SK-N-SH (cell line): ENCODE measurements around the gene IZUMO1. TPM values are rescaled to one million over a fixed set of nuclear protein-coding genes. Genes with fewer than 3 reads are reported as not detected.

Source experiments
- CTCF ChIA-PET: fragments of 300-600, 350-600 bp; formaldehyde crosslinking; extraction: SDS; loops from one replicate; lab custom pipeline; 2021; lab: Yijun Ruan, JAX
- POLR2A ChIA-PET: fragments of 350-600 bp; sonication (Branson Sonifier 250); formaldehyde crosslinking; extraction: SDS; loops from one replicate; lab custom pipeline; 2020; ENCODE audit warnings: antibody characterized with exemption, inconsistent platforms; lab: Yijun Ruan, JAX
- DNase-seq: peaks from one replicate; pipeline ENCODE4 v3.0.0; 2012
- H2AFZ ChIP-seq: fragments of 200-600 bp; sonication (generic); 2 replicates; pipeline ENCODE4 v1.8.1; 2016; ENCODE audit warnings: antibody characterized with exemption, mild to moderate bottlenecking, low read depth
- H3F3A ChIP-seq: fragments of 200-600 bp; sonication (generic); replicated peaks from 2 replicates; pipeline ENCODE3; 2016; ENCODE audit warnings: antibody characterized with exemption, mild to moderate bottlenecking; ENCODE audit not compliant: insufficient read depth
- H3K27ac ChIP-seq, 2 experiments: fragments of 200-500 bp in 1 of 2; fragments of 200-600 bp in 1 of 2; sonication (Bioruptor generic) in 1 of 2; sonication (generic), shearing (Covaris generic) in 1 of 2; 2 replicates each; pipeline versions ENCODE4 v1.5.1 to v1.6.1; 2014 to 2016; ENCODE audit warnings: low read depth in 2 of 2, inconsistent platforms in 1 of 2, low read length in 1 of 2, mild to moderate bottlenecking in 1 of 2, mixed read lengths in 1 of 2
- H3K27me3 ChIP-seq: fragments of 200-600 bp; sonication (generic), shearing (Covaris generic); 2 replicates; pipeline ENCODE4 v1.6.1; 2016; ENCODE audit warnings: mixed run types; ENCODE audit not compliant: insufficient read depth
- H3K36me3 ChIP-seq, 2 experiments: fragments of 200-500 bp in 1 of 2; fragments of 200-600 bp in 1 of 2; sonication (Bioruptor generic) in 1 of 2; sonication (generic) in 1 of 2; replicated peaks in 1 of 2; 2 replicates each; pipeline versions ENCODE3 to v1.5.1; 2014 to 2016; ENCODE audit warnings: low read length in 1 of 2, mild to moderate bottlenecking in 1 of 2; ENCODE audit not compliant: insufficient read depth in 2 of 2, control insufficient read depth in 1 of 2
- H3K4me1 ChIP-seq, 2 experiments: fragments of 200-500 bp in 1 of 2; fragments of 200-600 bp in 1 of 2; sonication (Bioruptor generic) in 1 of 2; sonication (generic), shearing (Covaris generic) in 1 of 2; 2 replicates each; pipeline versions ENCODE4 v1.5.1 to v1.6.1; 2014 to 2016; ENCODE audit warnings: low read depth in 1 of 2, low read length in 1 of 2, mixed run types in 1 of 2; ENCODE audit not compliant: insufficient read depth in 2 of 2, control insufficient read depth in 1 of 2
- H3K4me2 ChIP-seq: fragments of 200-600 bp; sonication (generic), shearing (Covaris generic); 2 replicates; pipeline ENCODE4 v1.6.1; 2017; ENCODE audit warnings: mixed run types
- H3K4me3 ChIP-seq, 2 experiments: fragments of 200-500 bp in 1 of 2; fragments of 200-600 bp in 1 of 2; sonication (Bioruptor generic) in 1 of 2; sonication (generic), shearing (Covaris generic) in 1 of 2; 2 replicates each; pipeline versions ENCODE4 v1.5.1 to v1.8.1; 2014 to 2016; ENCODE audit warnings: low read depth in 2 of 2, inconsistent platforms in 1 of 2, low read length in 1 of 2, mild to moderate bottlenecking in 1 of 2, mixed read lengths in 1 of 2, moderate library complexity in 1 of 2
- H3K79me2 ChIP-seq: fragments of 200-600 bp; sonication (generic); 2 replicates; pipeline ENCODE4 v1.8.1; 2017; ENCODE audit warnings: mild to moderate bottlenecking; ENCODE audit not compliant: insufficient read depth
- H3K9ac ChIP-seq: fragments of 200-600 bp; sonication (generic); 2 replicates; pipeline ENCODE4 v1.6.1; 2017; ENCODE audit warnings: mixed run types
- H3K9me2 ChIP-seq: fragments of 200-600 bp; sonication (generic); 2 replicates; pipeline ENCODE4 v1.6.1; 2017; ENCODE audit warnings: mixed run types
- H3K9me3 ChIP-seq: fragments of 200-600 bp; sonication (generic); 2 replicates; pipeline ENCODE4 v1.6.1; 2017; ENCODE audit warnings: mixed run types, mild to moderate bottlenecking, moderate library complexity
- H4K20me1 ChIP-seq: fragments of 200-600 bp; sonication (generic); 2 replicates; pipeline ENCODE4 v1.6.1; 2017; ENCODE audit warnings: mild to moderate bottlenecking, mixed run types; ENCODE audit not compliant: insufficient read depth
- ELF1 ChIP-seq: IDR thresholded peaks from 2 replicates; pipeline ENCODE4 v1.4.0; 2012
- EP300 ChIP-seq, 2 experiments: IDR thresholded peaks; 2 replicates each; pipeline versions ENCODE4 v1.4.0 to v1.6.1; 2012; ENCODE audit warnings: borderline replicate concordance in 1 of 2, low read depth in 1 of 2, low read length in 1 of 2
- EZH2phosphoT487 ChIP-seq: fragments of 200-600 bp; sonication (generic); IDR thresholded peaks from 2 replicates; pipeline ENCODE4 v1.6.1; 2017; ENCODE audit warnings: low read depth, mixed run types, mild to moderate bottlenecking, antibody characterized with exemption, moderate library complexity, borderline replicate concordance
- FOSL2 ChIP-seq: IDR thresholded peaks from 2 replicates; pipeline ENCODE4 v1.4.0; 2012; ENCODE audit warnings: low read depth, mild to moderate bottlenecking, moderate library complexity, borderline replicate concordance
- FOXJ3 ChIP-seq: sonication (generic); formaldehyde crosslinking; IDR thresholded peaks from 2 replicates; pipeline ENCODE4 v1.5.1; 2020; ENCODE audit warnings: mild to moderate bottlenecking, missing genetic modification reagents
- FOXM1 ChIP-seq: IDR thresholded peaks from 2 replicates; pipeline ENCODE4 v1.4.0; 2012; ENCODE audit warnings: low read depth, mild to moderate bottlenecking
- GABPA ChIP-seq: IDR thresholded peaks from 2 replicates; pipeline ENCODE4 v1.4.0; 2012; ENCODE audit warnings: low read depth, mild to moderate bottlenecking
- JUND ChIP-seq: IDR thresholded peaks from 2 replicates; pipeline ENCODE4 v1.4.0; 2012
- MEF2A ChIP-seq: IDR thresholded peaks from 2 replicates; pipeline ENCODE4 v1.4.0; 2012; ENCODE audit warnings: low read depth, borderline replicate concordance
- MXI1 ChIP-seq: IDR thresholded peaks from 2 replicates; pipeline ENCODE4 v1.6.1; 2012; ENCODE audit warnings: mild to moderate bottlenecking, low read depth, low read length, improper control_type of control experiment
- RAD21 ChIP-seq: IDR thresholded peaks from 2 replicates; pipeline ENCODE4 v1.6.1; 2012; ENCODE audit warnings: mild to moderate bottlenecking, low read length
- RXRA ChIP-seq: IDR thresholded peaks from 2 replicates; pipeline ENCODE4 v1.4.0; 2012; ENCODE audit warnings: low read depth, mild to moderate bottlenecking, borderline replicate concordance
- TCF12 ChIP-seq: IDR thresholded peaks from 2 replicates; pipeline ENCODE4 v1.4.0; 2012
- YY1 ChIP-seq: IDR thresholded peaks from 2 replicates; pipeline ENCODE4 v1.4.0; 2012; ENCODE audit warnings: low read depth, mild to moderate bottlenecking
- WGBS: methylation state at CpG from one replicate; pipeline ENCODE4 v1.1.6; 2017; ENCODE audit warnings: low lambda C conversion rate; 5-methylcytosine and 5-hydroxymethylcytosine counted together
- polyA plus RNA-seq, 3 experiments: library from polyadenylated mRNA; depleted of rRNA; stranded (reverse); fragments of >200 nt; gene quantifications; 2 replicates each; pipeline ENCODE4 v1.2.3, GENCODE V29; 2012
- TF ChIP-seq, protein P1 (sequence below): fragments of 150-350 bp; IDR thresholded peaks from 2 replicates; pipeline ENCODE4 v1.6.1; 2016; ENCODE audit warnings: mild to moderate bottlenecking, low read depth, low read length
- TF ChIP-seq, protein P2 (sequence below): fragments of 200-600 bp; sonication (generic); IDR thresholded peaks from 2 replicates; pipeline ENCODE4 v1.6.1; 2017; ENCODE audit warnings: antibody characterized with exemption, mild to moderate bottlenecking, moderate library complexity
- TF ChIP-seq, protein P3 (sequence below): IDR thresholded peaks from 2 replicates; pipeline ENCODE4 v1.6.1; 2012; ENCODE audit warnings: mild to moderate bottlenecking, low read depth, low read length, moderate library complexity
- TF ChIP-seq, protein P4 (sequence below): IDR thresholded peaks from 2 replicates; pipeline ENCODE4 v1.4.0; 2012; ENCODE audit warnings: low read depth
- TF ChIP-seq, protein P5 (sequence below): IDR thresholded peaks from 2 replicates; pipeline ENCODE4 v1.4.0; 2012; ENCODE audit warnings: low read depth, borderline replicate concordance
- TF ChIP-seq, protein P6 (sequence below): IDR thresholded peaks from 2 replicates; pipeline ENCODE4 v1.4.0; 2012; ENCODE audit warnings: low read depth, borderline replicate concordance

The IZUMO1 gene
- polyA plus RNA-seq, 1 of the 3 experiments (the other 2 are of a cell fraction) = 0.03 TPM

DNA sequence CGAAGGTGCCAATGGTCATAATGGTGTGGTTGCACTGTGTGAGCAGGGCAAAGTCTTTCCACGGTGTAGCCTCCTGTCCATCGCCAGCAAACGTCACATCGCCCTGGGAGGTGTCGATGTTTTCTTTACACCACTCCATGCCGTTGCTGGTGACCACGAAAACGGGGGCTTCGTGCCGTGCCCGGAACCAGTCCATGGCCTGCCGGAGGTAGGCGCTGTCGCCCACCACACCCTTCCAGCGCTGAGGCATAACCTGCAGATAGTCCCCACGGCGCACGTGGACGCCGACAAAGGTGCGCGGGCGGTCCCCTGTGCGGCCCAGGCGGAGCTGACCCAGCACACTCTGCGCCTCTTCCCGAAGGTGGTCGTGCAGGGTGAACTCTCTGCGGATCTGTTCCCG lies 3.6 kb upstream of the IZUMO1 start:
- Histone ChIP-seq H3K9me3 (no peaks in the 10 kb centered on the region), H3K4me2 (no peak overlapping the region), H3F3A (no peaks in the 10 kb centered on the region)
- CTCF ChIA-PET = interaction anchor here (1.1 to 1.3 kb wide), 2 partner anchors 11 to 92 kb away, joined by 3 to 4 read pairs; no protein-coding TSS in a partner anchor
- TF ChIP-seq EZH2phosphoT487 = no peak
- TF ChIP-seq ELF1 = no peak
- TF ChIP-seq JUND = no peak
- TF ChIP-seq, protein P1, sequence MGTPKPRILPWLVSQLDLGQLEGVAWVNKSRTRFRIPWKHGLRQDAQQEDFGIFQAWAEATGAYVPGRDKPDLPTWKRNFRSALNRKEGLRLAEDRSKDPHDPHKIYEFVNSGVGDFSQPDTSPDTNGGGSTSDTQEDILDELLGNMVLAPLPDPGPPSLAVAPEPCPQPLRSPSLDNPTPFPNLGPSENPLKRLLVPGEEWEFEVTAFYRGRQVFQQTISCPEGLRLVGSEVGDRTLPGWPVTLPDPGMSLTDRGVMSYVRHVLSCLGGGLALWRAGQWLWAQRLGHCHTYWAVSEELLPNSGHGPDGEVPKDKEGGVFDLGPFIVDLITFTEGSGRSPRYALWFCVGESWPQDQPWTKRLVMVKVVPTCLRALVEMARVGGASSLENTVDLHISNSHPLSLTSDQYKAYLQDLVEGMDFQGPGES = no peak
- TF ChIP-seq, protein P2, sequence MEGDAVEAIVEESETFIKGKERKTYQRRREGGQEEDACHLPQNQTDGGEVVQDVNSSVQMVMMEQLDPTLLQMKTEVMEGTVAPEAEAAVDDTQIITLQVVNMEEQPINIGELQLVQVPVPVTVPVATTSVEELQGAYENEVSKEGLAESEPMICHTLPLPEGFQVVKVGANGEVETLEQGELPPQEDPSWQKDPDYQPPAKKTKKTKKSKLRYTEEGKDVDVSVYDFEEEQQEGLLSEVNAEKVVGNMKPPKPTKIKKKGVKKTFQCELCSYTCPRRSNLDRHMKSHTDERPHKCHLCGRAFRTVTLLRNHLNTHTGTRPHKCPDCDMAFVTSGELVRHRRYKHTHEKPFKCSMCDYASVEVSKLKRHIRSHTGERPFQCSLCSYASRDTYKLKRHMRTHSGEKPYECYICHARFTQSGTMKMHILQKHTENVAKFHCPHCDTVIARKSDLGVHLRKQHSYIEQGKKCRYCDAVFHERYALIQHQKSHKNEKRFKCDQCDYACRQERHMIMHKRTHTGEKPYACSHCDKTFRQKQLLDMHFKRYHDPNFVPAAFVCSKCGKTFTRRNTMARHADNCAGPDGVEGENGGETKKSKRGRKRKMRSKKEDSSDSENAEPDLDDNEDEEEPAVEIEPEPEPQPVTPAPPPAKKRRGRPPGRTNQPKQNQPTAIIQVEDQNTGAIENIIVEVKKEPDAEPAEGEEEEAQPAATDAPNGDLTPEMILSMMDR = no peak
- TF ChIP-seq, protein P3, sequence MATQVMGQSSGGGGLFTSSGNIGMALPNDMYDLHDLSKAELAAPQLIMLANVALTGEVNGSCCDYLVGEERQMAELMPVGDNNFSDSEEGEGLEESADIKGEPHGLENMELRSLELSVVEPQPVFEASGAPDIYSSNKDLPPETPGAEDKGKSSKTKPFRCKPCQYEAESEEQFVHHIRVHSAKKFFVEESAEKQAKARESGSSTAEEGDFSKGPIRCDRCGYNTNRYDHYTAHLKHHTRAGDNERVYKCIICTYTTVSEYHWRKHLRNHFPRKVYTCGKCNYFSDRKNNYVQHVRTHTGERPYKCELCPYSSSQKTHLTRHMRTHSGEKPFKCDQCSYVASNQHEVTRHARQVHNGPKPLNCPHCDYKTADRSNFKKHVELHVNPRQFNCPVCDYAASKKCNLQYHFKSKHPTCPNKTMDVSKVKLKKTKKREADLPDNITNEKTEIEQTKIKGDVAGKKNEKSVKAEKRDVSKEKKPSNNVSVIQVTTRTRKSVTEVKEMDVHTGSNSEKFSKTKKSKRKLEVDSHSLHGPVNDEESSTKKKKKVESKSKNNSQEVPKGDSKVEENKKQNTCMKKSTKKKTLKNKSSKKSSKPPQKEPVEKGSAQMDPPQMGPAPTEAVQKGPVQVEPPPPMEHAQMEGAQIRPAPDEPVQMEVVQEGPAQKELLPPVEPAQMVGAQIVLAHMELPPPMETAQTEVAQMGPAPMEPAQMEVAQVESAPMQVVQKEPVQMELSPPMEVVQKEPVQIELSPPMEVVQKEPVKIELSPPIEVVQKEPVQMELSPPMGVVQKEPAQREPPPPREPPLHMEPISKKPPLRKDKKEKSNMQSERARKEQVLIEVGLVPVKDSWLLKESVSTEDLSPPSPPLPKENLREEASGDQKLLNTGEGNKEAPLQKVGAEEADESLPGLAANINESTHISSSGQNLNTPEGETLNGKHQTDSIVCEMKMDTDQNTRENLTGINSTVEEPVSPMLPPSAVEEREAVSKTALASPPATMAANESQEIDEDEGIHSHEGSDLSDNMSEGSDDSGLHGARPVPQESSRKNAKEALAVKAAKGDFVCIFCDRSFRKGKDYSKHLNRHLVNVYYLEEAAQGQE = no peak
- no peak for TF ChIP-seq FOSL2
- no peak for TF ChIP-seq FOXM1
- TF ChIP-seq, protein P4, sequence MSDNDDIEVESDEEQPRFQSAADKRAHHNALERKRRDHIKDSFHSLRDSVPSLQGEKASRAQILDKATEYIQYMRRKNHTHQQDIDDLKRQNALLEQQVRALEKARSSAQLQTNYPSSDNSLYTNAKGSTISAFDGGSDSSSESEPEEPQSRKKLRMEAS = no peak
- TF ChIP-seq TCF12 = no peak
- TF ChIP-seq, protein P5, sequence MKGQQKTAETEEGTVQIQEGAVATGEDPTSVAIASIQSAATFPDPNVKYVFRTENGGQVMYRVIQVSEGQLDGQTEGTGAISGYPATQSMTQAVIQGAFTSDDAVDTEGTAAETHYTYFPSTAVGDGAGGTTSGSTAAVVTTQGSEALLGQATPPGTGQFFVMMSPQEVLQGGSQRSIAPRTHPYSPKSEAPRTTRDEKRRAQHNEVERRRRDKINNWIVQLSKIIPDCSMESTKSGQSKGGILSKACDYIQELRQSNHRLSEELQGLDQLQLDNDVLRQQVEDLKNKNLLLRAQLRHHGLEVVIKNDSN = no peak
- TF ChIP-seq RAD21 = no peak
- no peak for TF ChIP-seq MXI1
- TF ChIP-seq, protein P6, sequence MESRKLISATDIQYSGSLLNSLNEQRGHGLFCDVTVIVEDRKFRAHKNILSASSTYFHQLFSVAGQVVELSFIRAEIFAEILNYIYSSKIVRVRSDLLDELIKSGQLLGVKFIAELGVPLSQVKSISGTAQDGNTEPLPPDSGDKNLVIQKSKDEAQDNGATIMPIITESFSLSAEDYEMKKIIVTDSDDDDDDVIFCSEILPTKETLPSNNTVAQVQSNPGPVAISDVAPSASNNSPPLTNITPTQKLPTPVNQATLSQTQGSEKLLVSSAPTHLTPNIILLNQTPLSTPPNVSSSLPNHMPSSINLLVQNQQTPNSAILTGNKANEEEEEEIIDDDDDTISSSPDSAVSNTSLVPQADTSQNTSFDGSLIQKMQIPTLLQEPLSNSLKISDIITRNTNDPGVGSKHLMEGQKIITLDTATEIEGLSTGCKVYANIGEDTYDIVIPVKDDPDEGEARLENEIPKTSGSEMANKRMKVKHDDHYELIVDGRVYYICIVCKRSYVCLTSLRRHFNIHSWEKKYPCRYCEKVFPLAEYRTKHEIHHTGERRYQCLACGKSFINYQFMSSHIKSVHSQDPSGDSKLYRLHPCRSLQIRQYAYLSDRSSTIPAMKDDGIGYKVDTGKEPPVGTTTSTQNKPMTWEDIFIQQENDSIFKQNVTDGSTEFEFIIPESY = no peak
- TF ChIP-seq YY1 = no peak
- TF ChIP-seq FOXJ3 (CRISPR knock-in tag) = no peak
- TF ChIP-seq GABPA = no peak
- no peak for TF ChIP-seq MEF2A
- no peak for TF ChIP-seq RXRA
- no peak for TF ChIP-seq EP300 (IDR thresholded peaks at IDR 0.05; ENCODE audit: borderline replicate concordance in 1 of 2, low read depth in 1 of 2, low read length in 1 of 2)
- TF ChIP-seq, all 33 proteins: peak for 0
- no peak overlapping the region for H3K4me3 ChIP-seq
- DNase-seq = no peak
- peaks cover 6% of the 10 kb centered on the region; the same call in 1 of the 2 replicates for H3K27me3 ChIP-seq
- no peaks in the 10 kb centered on the region for H3K36me3 ChIP-seq
- H4K20me1 ChIP-seq = no peaks in the 10 kb centered on the region
- 95% methylated on average over 31 of the region's 31 CpGs for WGBS
- peaks cover 0 to 7% of the 10 kb centered on the region in 2 experiments; a peak in 1 of 4 replicates for H3K4me1 ChIP-seq
- H2AFZ ChIP-seq = no peak overlapping the region
- H3K9me2 ChIP-seq = no peaks in the 10 kb centered on the region
- no peak overlapping the region for H3K9ac ChIP-seq
- H3K27ac ChIP-seq = no peak overlapping the region
- no peaks in the 10 kb centered on the region for H3K79me2 ChIP-seq
- POLR2A ChIA-PET = no interaction called here
